ENCODE data around the gene KCNN3.

DNA sequence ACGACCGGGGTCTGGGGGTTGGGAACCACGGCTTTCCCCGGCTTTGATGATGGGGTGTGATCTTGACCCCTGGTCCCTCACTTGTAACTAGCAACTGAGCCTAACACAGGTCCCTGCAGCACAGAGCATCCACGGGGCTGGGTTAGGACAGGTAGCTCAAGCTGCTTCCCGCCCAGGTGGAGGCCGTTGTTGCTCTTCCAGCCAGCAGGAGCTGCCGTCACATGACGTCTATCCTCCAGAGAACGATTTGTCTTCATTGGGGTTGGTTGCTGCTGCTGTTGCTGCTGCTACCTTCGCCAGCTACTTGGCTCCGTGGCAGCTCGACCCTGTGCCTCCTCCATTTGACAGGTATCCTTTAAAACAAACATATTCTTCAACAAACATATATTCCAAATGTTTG, 187.8 kb downstream of the KCNN3 start:
- TF ChIP-seq, protein P1, sequence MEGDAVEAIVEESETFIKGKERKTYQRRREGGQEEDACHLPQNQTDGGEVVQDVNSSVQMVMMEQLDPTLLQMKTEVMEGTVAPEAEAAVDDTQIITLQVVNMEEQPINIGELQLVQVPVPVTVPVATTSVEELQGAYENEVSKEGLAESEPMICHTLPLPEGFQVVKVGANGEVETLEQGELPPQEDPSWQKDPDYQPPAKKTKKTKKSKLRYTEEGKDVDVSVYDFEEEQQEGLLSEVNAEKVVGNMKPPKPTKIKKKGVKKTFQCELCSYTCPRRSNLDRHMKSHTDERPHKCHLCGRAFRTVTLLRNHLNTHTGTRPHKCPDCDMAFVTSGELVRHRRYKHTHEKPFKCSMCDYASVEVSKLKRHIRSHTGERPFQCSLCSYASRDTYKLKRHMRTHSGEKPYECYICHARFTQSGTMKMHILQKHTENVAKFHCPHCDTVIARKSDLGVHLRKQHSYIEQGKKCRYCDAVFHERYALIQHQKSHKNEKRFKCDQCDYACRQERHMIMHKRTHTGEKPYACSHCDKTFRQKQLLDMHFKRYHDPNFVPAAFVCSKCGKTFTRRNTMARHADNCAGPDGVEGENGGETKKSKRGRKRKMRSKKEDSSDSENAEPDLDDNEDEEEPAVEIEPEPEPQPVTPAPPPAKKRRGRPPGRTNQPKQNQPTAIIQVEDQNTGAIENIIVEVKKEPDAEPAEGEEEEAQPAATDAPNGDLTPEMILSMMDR (IDR thresholded peaks at IDR 0.05) = no peak
- TF ChIP-seq POLR2AphosphoS5 (IDR thresholded peaks at IDR 0.05) (no peak), POLR2A (IDR thresholded peaks at IDR 0.05) (no peak)
